Measurements from ENCODE around the gene ARID1B. TPM values are rescaled to one million over a fixed set of nuclear protein-coding genes. Genes with fewer than 3 reads are reported as not detected.

Gene ARID1B
- total RNA-seq, 2 experiments from 2014 or later: 90.1 to 164 TPM

GRCh38 chr6:156797901-156798735 lies 20.9 kb downstream of the ARID1B start:
- CTCF ChIA-PET (ENCODE audit: unreplicated experiment): no interaction called here
- no peaks in the 10 kb centered on the region; the same call in none of the 2 replicates for H4K20me1 ChIP-seq (ENCODE audit: insufficient read depth, low read length)
- H3K4me1 ChIP-seq (ENCODE audit: insufficient read depth, low read length, poor library complexity, severe bottlenecking): peaks cover 35% of the 10 kb centered on the region

DNA sequence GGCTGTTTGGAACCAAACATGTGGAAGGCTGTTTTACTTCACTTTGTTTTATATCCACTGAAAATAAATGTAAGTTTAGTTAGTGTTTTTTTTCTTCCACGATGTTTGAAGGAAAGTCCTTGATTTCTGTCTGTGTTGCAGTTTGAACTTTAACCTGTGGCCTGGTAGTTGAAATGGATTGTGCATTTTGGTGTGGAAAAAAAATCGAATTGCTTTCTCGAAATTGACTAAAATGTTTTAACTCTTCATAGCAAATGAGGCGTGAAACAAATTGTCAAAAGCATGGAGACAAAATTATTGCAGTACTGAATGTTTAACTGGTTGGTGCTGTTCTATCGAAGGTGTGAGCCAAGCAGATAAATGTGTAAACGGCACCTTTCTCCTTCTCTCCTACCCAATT lies 24.5 kb downstream of the ARID1B start:
- 0 out of 2 replicates have a peak, but pooled peaks cover 3% of the 10 kb centered on the region for H3K9me3 ChIP-seq (ENCODE audit: low read length)
- no peak overlapping the region for H2AFZ ChIP-seq (ENCODE audit: low read length)
- peaks cover 68% of the 10 kb centered on the region for H3K36me3 ChIP-seq (ENCODE audit: insufficient read depth, low read length)
- ChIA-PET CTCF (ENCODE audit: unreplicated experiment) (no interaction called here), POLR2A (interaction anchor here (1.3 to 1.5 kb wide), 3 partner anchors 10 to 17 kb away, joined by 3 to 6 read pairs (median 4); no protein-coding TSS in a partner anchor)
- intact Hi-C loops (cut with micrococcal nuclease; ENCODE audit: unreplicated experiment): no loop called here
- no peak overlapping the region for H3K27ac ChIP-seq (ENCODE audit: low read depth, low read length, poor library complexity, severe bottlenecking)
- no peak for DNase-seq (ENCODE audit: low spot score)
- H3K9me2 ChIP-seq (ENCODE audit: insufficient read depth, low read length): no peaks in the 10 kb centered on the region
- H3K79me2 ChIP-seq (ENCODE audit: insufficient read depth, low read depth, low read length): peaks cover 92% of the 10 kb centered on the region
- H3K4me2 ChIP-seq (ENCODE audit: low read length): no peak overlapping the region
- TF ChIP-seq, protein P1, sequence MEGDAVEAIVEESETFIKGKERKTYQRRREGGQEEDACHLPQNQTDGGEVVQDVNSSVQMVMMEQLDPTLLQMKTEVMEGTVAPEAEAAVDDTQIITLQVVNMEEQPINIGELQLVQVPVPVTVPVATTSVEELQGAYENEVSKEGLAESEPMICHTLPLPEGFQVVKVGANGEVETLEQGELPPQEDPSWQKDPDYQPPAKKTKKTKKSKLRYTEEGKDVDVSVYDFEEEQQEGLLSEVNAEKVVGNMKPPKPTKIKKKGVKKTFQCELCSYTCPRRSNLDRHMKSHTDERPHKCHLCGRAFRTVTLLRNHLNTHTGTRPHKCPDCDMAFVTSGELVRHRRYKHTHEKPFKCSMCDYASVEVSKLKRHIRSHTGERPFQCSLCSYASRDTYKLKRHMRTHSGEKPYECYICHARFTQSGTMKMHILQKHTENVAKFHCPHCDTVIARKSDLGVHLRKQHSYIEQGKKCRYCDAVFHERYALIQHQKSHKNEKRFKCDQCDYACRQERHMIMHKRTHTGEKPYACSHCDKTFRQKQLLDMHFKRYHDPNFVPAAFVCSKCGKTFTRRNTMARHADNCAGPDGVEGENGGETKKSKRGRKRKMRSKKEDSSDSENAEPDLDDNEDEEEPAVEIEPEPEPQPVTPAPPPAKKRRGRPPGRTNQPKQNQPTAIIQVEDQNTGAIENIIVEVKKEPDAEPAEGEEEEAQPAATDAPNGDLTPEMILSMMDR (conservative IDR thresholded peaks at IDR 0.05; ENCODE audit: low read length): no peak
- no peak for TF ChIP-seq EZH2phosphoT487 (IDR thresholded peaks at IDR 0.05; ENCODE audit: borderline replicate concordance, low read depth, low read length)
- no peak overlapping the region for H3K4me3 ChIP-seq (ENCODE audit: low read depth, low read length, poor library complexity, severe bottlenecking)
- BruUV-seq (replicated peaks): no TSS peak
- H3K4me1 ChIP-seq (ENCODE audit: insufficient read depth, low read length, poor library complexity, severe bottlenecking): peaks cover 16% of the 10 kb centered on the region
- peaks cover 4% of the 10 kb centered on the region for H4K20me1 ChIP-seq (ENCODE audit: insufficient read depth, low read length)

More at GRCh38 chr6:156797901-156798735, 20.9 kb downstream of the ARID1B start:
- Histone ChIP-seq H3K9me2 (ENCODE audit: insufficient read depth, low read length) (no peaks in the 10 kb centered on the region), H2AFZ (ENCODE audit: low read length) (no peak overlapping the region), H3K79me2 (ENCODE audit: insufficient read depth, low read depth, low read length) (peaks cover 92% of the 10 kb centered on the region), H3K36me3 (ENCODE audit: insufficient read depth, low read length) (peaks cover 60% of the 10 kb centered on the region), H3K9me3 (ENCODE audit: low read length) (no peaks in the 10 kb centered on the region), H3K4me3 (ENCODE audit: low read depth, low read length, poor library complexity, severe bottlenecking) (no peak overlapping the region), H3K27ac (ENCODE audit: low read depth, low read length, poor library complexity, severe bottlenecking) (no peak overlapping the region), H3K4me2 (ENCODE audit: low read length) (no peak overlapping the region)
- no TSS peak for BruUV-seq (replicated peaks)
- DNase-seq (ENCODE audit: low spot score): no peak
- no peak for TF ChIP-seq EZH2phosphoT487 (IDR thresholded peaks at IDR 0.05; ENCODE audit: borderline replicate concordance, low read depth, low read length)
- TF ChIP-seq, protein P1 (conservative IDR thresholded peaks at IDR 0.05; ENCODE audit: low read length): no peak
- intact Hi-C loops (cut with micrococcal nuclease; ENCODE audit: unreplicated experiment): no loop called here
- POLR2A ChIA-PET: interaction anchor here (1.2 kb wide), 1 partner anchor 21 kb away, joined by 4 read pairs; no protein-coding TSS in a partner anchor

GRCh38 chr6:156803353-156803752 lies 26.2 kb downstream of the ARID1B start:
- peaks cover 100% of the 10 kb centered on the region for H3K79me2 ChIP-seq (ENCODE audit: insufficient read depth, low read depth, low read length)
- POLR2A ChIA-PET: interaction anchor here (1.2 to 2.2 kb wide), 5 partner anchors 11 to 140 kb away, joined by 3 to 15 read pairs (median 5); no protein-coding TSS in a partner anchor
- BruUV-seq (replicated peaks): TSS peak; percentile 9
- no peak overlapping the region for H2AFZ ChIP-seq (ENCODE audit: low read length)
- intact Hi-C loops (cut with micrococcal nuclease; ENCODE audit: unreplicated experiment): no loop called here
- DNase-seq (ENCODE audit: low spot score): no peak
- H3K9me3 ChIP-seq (ENCODE audit: low read length): 0 out of 2 replicates have a peak, but pooled peaks cover 3% of the 10 kb centered on the region
- H3K36me3 ChIP-seq (ENCODE audit: insufficient read depth, low read length): peaks cover 57% of the 10 kb centered on the region
- peaks cover 12% of the 10 kb centered on the region for H4K20me1 ChIP-seq (ENCODE audit: insufficient read depth, low read length)
- CTCF ChIA-PET (ENCODE audit: unreplicated experiment): no interaction called here
- H3K27ac ChIP-seq (ENCODE audit: low read depth, low read length, poor library complexity, severe bottlenecking): no peak overlapping the region
- no peak overlapping the region for H3K4me2 ChIP-seq (ENCODE audit: low read length)
- peaks cover 33% of the 10 kb centered on the region for H3K4me1 ChIP-seq (ENCODE audit: insufficient read depth, low read length, poor library complexity, severe bottlenecking)
- TF ChIP-seq, protein P1 (conservative IDR thresholded peaks at IDR 0.05; ENCODE audit: low read length): no peak
- TF ChIP-seq EZH2phosphoT487 (IDR thresholded peaks at IDR 0.05; ENCODE audit: borderline replicate concordance, low read depth, low read length): no peak
- H3K4me3 ChIP-seq (ENCODE audit: low read depth, low read length, poor library complexity, severe bottlenecking): no peak overlapping the region
- H3K9me2 ChIP-seq (ENCODE audit: insufficient read depth, low read length): no peaks in the 10 kb centered on the region

Measured in OCI-LY7 (cell line).